HFF-Myc (cell line): Measurements from ENCODE around the gene TTC39B.

ENCODE experiments used
- DNase-seq: peaks from one replicate; pipeline ENCODE4 v3.0.0-alpha.2; 2011; ENCODE audit warnings: low read depth; ENCODE audit errors: extremely low read depth
- H3K4me3 ChIP-seq: replicated peaks from 2 replicates; pipeline ENCODE4 v1.5.1; 2011; ENCODE audit warnings: low read depth, mild to moderate bottlenecking, control low read depth, low read length
- TF ChIP-seq, protein P1 (sequence below): IDR thresholded peaks from 2 replicates; pipeline ENCODE4 v1.5.1; 2012; ENCODE audit warnings: mild to moderate bottlenecking, low read depth, low read length, control low read depth; ENCODE audit errors: missing control alignments

Gene TTC39B

GRCh38 chr9:15305470-15305869 is 1.5 kb downstream of the TTC39B start:
- H3K4me3 ChIP-seq, result no peak overlapping the region
- TF ChIP-seq, protein P1, sequence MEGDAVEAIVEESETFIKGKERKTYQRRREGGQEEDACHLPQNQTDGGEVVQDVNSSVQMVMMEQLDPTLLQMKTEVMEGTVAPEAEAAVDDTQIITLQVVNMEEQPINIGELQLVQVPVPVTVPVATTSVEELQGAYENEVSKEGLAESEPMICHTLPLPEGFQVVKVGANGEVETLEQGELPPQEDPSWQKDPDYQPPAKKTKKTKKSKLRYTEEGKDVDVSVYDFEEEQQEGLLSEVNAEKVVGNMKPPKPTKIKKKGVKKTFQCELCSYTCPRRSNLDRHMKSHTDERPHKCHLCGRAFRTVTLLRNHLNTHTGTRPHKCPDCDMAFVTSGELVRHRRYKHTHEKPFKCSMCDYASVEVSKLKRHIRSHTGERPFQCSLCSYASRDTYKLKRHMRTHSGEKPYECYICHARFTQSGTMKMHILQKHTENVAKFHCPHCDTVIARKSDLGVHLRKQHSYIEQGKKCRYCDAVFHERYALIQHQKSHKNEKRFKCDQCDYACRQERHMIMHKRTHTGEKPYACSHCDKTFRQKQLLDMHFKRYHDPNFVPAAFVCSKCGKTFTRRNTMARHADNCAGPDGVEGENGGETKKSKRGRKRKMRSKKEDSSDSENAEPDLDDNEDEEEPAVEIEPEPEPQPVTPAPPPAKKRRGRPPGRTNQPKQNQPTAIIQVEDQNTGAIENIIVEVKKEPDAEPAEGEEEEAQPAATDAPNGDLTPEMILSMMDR, result no peak
- DNase-seq, result no peak

DNA sequence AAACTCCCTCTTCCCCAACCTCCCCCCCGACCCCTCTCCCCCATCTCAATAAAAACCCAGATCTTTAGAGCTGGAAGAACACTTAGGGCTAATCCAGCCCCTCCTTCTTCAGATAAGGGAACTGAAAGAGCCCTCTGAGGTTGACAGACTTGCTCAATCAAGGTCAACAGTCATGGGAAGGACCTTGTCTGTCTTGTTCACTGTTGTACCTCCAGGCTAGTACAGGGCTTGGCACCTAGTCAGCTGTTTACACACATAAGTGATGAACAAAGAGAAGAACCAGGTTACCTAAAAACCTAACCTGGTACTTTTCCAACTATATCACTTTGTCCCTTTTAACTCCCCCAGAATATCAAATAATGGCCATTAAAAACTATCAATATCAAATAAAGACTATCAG is 2.4 kb downstream of the TTC39B start:
- DNase-seq, result no peak
- no peak overlapping the region for H3K4me3 ChIP-seq
- TF ChIP-seq, protein P1, result no peak

- TF ChIP-seq, protein P1, result no peak
- DNase-seq, result no peak
- no peak overlapping the region for H3K4me3 ChIP-seq
Observed at GRCh38 chr9:15300218-15300617, 6.8 kb downstream of the TTC39B start.

DNA sequence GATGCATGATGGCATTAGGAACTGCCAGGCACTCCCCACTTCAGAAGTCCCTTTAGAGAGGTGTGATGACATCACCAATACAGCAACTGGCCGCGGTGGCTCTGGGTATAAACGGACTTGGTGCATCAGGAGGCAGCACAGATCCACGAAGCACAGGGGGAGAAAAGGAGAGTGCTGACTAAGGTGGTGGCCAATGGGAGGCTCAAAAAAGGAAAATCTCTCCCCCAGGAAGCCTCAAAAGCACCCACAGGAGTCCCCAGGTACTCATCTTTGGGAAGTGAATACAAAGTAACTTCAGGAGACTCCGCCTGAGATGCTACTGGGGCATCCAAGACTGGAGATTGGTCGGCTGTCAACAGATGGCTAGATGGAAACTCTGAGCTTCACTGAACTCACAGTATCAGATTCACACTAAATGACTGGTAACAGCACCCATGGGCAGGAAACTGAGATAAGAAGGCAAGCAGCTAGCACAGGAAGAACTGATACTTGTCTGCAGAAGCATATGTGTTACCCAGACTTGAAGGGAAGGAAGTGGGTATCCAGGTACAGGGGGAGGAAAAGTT is 7.6 kb downstream of the TTC39B start:
- no peak for DNase-seq
- TF ChIP-seq, protein P1, result no peak
- no peak overlapping the region for H3K4me3 ChIP-seq

GRCh38 chr9:15298362-15298761 is 8.7 kb downstream of the TTC39B start:
- no peak overlapping the region for H3K4me3 ChIP-seq
- TF ChIP-seq, protein P1, result no peak

DNA sequence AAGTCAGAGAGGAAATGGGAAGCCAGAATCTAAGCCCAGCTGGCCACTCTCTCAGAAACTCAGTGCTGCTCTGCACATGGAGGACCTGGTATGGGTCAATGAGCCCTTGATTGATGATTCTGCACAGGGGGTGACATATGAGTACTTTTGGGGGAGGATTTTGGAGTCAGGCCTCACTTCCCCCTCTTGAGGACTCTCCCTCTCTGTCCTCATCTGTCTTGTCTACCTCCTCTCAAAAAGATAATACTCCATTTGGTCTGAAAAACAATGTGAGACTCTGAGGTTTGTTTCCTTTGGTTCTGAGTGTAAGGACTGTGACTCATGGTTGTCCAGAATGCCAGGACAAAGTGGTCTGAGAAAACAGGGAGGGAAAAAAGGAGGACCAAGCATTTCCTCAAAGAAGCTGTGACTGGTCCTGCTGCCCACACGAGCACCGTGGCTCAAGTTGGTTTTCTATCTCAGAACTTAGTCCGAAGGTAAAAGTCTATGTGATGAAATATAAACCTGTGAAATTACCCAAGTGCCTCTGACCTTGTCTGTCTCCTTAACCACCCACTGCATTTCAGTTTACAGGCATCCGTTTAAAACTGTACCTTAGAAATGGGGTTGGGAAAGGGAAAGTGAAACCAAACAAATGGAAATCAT is 11.1 kb downstream of the TTC39B start:
- DNase-seq, result no peak
- H3K4me3 ChIP-seq, result peak overlapping the region; percentile 41
- TF ChIP-seq, protein P1, result no peak

More at GRCh38 chr9:15298362-15298761, 8.7 kb downstream of the TTC39B start:
- no peak for DNase-seq

- TF ChIP-seq, protein P1, result no peak
- DNase-seq, result no peak
- no peak overlapping the region for H3K4me3 ChIP-seq
Observed at GRCh38 chr9:15294604-15295003, 12.4 kb downstream of the TTC39B start.
